Stimulated activated CD8-positive, alpha-beta memory T cell treated with anti-CD3 and anti-CD28 coated beads, Interleukin-12 subunit alpha, Interleukin-12 subunit beta, amount 100 ng/mL, for 1 hour (primary cell): ENCODE measurements around the gene ING2.

ENCODE experiments used
- DNase-seq: peaks from one replicate; pipeline ENCODE4 v3.0.0-alpha.2; 2020; ENCODE audit warnings: low read depth

The ING2 gene

DNA sequence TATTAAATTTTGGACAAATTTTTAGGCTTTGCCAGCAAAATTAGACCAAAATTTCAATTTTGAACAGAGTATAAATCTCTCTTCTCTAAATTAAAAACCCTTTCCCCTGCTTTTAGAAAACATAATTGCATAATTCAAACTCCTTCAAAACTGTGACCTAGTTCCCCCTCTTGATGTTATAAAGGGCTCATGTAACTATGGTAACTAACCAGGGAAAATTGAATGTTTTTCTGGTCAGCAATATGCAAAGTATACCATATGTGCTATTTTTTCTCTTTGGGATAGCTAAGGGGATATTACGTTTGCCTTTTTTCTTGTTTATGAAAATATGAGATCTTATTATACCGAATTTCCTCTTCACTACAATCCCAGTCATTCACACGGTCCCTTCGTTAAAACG lies 5.1 kb upstream of the ING2 start:
- DNase-seq = no peak

DNA sequence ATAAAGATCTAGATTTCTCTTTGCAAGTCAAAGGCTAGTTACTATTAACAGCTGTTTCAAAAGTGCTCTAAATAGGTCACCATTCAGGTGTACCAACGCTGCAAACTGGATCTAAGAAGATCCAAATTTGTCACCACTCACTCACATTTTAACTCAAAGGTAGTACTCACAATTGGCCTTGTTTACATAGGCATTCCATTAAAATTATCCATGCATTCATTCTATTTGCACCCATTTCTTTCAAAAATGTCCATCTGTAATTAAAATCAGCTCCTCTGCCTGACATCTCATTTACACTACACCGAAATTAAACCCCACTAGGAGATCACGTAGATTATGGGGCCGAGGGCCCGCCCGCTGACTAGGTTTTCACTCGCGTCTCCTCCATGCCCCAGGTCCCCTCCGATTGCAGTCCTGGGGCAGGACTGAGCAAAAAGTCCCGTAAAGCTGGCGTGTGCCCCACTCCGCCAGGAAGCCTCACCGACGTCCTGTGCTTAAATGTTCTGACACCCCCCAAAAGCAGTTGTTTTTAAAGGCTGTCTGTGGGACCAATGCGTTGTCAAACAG lies 1.3 kb upstream of the ING2 start:
- no peak for DNase-seq

DNA sequence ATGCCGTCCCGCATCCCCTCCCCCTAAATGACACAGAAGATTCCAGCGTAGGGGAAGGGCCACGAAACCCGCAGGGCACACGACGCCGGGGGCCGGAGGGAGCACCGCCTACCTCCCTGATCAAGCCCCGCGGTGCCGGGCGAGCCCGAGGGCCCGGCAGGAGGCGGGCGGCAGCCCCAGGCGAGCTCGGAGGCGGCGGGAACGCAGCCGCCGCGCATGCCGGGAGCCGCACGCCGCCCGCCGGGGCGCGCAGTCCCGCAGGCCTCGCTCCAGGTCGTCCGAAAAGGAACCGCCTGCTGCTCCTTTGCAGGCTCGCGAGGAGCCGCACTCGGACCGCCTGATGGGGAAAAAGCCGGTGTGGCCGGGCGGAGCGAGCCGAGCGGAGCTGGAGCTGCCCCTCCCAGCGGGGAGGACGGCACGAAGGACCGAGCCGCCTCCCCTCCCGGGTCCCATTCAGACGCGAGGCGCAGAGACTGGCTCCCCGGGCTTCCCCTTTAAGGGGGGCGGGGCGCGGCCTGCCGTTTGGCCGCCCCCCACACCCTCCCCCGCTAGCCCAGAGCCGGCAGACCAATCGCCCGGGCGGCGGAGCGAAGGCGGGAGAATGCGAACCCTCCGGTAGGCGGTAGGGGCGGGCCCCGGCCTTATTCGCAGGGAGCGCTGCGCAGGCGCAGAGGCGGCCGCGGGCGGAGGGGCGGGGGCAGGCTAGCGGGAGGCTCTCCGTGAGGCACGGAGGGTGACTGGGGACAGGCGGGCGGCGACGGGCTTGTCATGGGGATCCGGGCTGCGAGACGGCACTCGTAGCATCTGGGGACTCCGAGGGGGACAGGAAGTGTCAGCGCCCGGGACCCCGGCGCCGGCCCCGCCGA lies 561 bp upstream of the ING2 start:
- peak; percentile 98 for DNase-seq

DNA sequence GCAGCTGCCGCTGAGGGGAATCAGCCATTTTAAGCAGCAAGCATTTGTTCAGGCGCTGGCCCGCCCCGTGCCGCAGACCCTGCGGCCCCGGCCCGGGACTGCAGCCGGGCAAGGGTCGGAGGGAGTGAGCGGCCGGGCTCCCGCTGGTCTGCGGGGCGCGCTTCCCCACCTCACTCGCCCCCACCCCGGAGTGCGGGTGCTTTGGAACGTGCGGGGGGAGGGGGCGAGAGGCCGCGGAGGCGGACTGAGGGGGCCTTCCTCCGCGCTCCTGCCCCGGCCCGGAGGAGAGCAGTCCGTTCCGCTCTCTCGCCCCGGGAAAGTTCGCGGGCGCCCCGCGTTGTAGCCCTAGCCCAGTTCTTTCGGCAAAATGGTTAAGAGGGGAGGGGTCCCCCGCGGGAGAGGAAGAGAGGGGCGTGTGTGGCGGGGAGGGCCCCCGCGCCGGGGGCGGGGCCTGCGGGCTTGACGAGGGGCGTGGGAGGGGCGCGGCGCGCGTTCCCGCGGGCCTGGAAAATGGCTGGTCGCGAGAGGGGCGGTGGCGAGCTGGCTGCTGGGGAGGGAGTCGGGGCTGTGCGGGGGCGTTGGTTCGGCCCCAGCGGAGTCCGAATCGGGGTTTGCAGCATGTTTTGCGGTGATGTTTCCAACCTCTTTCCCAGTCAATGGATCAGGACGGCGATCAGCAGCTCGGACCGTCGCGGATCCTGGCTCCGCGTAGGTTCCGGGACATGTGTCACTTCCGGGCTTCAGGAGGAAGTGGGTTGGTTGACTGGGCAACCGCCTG lies 942 bp downstream of the ING2 start:
- DNase-seq = peak; percentile 81

DNA sequence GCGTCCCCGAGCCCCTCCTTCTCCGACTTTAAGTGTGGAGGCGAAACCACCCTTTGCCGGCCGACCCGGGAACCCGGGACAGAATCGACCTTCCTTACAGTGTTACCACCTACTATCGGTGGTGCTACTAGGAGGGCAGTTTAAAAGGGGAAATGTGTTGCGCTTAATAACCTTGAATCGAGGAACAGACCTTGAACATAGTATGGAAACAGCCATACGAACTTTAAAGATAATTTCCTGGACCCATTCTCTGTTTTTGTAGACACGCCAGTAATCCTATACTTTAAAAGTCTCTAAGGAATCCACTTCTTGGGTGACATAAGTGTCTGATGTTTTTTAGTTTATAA lies 1.5 kb downstream of the ING2 start:
- DNase-seq = no peak

DNA sequence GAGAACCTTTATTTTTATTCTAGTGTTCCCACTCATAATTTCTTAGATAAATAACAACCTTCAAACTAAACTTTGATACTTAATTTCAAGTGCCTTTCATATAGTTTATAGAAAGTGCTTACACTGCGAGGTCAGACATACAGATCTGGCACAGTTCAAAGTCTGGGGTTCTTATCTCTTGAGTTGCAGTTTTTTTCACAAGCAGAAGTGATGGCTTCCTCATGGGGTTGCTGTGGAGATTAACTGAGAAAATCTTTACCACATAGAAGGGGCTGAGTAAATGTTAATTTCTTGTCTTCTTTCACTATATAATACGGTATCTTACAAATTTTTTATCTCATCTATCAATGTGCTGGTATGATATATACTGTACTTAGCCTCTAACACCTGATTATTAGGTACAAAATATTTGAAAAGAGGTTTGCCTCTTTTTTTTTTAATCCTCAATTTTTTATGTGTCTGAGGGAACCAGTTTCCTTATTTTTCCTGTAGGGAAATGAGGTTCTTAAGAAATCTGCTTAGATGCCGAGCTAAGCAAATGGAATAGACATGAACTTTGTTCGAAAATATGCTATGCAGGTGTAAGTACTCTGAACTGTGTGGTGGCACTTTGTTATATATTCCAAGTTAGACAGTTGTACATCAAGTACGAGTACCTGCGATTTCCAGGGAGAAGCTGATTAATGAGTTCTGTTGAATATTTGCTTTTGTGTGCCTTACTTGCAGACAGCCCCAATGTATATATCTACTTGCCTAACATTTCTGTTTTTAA lies 3.3 kb downstream of the ING2 start:
- no peak for DNase-seq

DNA sequence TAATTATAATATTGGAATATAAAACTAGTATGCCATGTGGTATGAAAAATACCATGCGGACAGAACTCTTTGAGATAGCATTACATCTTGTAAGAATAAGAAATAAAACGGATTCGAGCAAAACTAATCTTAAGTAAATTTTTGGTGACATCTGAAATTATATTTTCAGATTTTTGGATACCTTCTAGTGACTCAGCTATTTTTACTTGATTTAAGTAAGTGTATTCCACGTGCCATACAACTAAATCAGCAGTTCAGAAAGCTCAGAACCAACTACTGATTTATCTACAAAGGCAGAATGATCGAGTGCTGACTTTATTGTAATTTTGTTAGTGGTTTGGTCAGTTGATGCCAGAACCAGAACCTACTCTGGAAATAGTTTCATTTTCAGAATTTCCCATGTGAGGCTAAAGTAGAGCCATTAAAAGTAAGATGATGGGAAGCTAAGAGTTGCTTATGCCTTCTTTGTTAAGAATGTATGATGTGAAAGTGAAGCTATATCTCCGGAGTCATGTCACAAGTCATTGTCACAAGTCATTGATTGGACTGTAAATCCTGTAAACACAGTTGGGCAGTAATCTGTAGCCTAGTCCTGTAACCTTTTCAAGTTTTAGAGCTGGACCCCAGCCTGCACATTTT lies 4.0 kb downstream of the ING2 start:
- no peak for DNase-seq

DNA sequence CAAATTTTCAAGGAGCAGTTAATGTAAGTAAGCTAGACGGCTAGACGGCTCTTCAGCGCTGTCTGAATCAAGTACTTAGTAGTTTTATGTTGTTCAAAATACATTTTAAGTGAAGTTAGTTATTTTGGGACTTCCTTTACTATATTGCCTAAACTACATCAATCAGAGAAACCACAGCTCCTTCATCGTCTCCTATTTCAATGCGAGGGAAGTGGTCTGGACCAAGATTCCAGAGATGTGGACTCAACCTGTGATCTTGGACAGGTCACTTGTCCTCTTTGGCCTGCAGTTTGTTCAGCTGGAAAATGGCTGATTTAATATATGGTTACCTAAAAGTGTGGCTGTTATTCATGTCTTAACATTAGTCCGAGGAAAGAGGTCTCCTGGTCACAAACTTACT lies 10.6 kb downstream of the ING2 start:
- DNase-seq = no peak

DNA sequence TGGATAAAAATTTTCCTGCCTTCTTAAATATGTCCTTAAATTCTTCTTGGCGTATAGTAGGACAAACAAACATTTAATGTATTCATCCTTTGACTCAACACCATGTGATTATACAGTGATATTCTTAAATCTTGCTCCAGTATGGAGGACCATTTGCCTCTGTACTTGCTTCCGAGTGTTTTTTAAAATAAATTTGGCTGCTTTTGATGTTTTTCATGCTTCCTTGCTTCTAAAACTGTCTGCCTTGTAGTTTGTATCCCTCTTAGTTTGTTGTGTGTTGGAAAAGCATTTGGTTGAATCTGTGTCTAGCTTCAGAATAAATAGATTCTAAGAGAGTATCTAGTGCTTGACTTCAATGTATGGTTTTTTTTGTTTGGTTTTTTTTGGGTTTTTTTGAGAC lies 12.3 kb downstream of the ING2 start:
- DNase-seq = no peak

DNA sequence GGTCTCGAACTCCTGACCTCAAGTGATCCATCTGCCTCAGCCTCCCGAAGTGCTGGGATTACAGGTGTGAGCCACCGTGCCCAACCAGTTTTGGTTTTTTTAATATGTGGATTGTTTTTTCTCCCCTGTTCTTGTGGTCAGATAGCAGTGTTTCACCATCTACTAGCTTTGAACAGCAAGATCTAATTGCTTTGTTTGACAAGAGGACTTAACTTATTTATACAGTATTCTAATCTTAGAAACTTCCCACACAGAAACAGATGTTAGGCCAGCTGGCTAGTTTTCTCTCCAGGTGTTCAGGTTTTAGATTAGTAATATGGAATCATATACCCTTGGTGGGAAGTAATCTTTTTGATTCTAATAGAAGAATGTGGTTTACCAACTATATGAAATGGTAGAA lies 12.9 kb downstream of the ING2 start:
- DNase-seq = no peak

DNA sequence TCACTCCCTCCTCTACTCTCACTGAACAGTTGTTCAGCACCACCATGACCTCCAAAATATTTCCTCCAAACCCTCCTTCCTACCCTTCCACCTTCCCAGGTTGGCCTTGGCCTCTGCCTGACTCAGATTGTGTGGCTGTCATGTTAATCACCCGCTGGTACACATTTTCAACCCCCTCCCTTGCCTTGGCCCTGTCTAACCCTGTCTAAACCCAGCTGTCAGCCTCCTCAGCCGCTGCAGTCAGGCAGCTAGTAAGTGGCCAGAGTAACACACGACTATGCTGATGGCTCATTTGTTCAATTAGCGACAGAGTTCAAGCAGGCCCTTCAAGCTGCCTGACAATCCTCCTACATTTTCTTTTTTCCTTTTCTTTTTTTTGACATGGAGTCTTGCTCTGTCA lies 18.0 kb downstream of the ING2 start:
- no peak for DNase-seq

DNA sequence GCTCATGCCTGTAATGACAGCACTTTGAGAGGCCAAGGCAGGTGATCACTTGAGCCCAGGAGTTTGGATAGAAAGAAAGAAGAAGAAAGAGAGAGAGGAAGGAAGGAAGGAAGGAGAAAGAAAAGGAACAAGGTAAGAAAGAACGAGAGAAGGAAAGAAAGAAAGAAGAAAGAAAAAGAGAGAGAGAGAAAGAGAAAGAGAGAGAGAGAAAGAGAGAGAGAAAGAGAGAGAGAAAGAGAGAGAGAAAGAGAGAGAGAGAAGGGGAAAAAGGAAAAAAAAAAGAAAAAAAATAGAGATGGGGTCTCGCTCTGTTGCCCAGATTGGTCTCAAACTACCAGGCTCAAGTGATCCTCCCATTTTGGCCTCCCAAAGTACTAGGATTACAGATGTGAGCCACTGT lies 22.5 kb downstream of the ING2 start:
- DNase-seq = no peak

DNA sequence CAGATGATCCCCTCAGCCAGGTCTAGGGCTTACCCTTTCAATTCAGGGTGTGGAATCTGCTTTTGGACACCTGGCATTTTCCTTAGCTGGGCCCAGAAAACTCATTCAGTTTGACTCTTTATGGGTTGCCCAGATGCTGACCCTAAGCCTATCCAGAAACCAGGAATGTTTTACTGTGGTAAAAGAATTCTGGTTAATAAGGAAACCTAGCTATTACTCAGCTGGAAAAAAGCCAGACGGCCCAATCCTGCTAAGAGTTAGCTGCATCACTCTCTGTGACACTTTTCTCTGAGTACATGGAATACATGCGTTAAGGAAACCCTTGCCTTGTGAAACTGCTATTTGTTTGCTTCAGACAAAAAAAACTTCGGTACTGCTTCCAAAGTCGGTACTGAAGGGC lies 28.0 kb downstream of the ING2 start:
- no peak for DNase-seq

DNA sequence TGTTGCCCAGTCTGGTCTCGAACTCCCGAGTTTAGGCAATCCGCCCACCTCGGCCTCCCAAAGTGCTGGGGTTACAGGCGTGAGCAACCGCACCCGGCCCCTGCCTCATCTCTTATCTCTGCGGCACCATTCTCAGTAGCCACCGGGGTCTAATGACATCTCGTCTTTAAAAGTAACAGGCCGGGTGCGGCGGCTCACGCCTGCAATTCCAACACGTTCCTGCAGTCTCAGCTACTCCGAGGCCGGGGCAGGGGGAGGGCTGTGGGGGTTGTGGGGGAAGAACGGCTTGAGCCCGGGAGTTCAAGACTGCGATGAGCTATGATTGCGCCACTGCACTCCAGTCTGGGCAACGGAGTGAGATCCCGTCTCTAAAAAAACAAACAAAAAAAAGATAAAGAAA lies 28.8 kb downstream of the ING2 start:
- DNase-seq = no peak

DNA sequence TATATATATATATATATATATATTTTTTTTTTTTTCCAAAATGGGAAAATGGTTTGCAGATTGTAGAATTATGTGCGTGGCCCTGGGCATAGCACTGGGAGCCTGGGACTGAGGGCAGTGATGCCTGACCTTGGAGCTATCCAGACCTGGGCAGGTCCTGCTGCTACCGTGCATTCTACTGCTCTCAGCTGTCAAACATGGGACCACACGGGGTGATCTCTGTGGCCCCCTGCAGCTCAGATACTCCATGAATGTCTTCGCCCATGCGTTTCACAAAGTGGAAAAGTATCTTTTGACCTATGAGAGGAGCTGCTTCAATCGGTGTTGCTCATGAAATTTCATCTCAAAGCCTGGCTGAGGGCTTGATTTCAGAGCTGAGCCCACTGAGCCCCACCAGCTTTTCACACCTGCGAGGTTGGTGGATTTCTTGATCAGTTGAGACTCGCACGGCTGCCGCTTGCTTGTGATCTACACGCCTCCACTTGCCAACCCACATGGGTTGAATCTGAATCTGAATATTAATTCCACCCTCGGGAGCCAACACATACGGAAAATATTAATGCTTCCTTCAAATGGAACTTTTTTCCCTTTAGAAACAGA lies 35.7 kb downstream of the ING2 start:
- DNase-seq = no peak

DNA sequence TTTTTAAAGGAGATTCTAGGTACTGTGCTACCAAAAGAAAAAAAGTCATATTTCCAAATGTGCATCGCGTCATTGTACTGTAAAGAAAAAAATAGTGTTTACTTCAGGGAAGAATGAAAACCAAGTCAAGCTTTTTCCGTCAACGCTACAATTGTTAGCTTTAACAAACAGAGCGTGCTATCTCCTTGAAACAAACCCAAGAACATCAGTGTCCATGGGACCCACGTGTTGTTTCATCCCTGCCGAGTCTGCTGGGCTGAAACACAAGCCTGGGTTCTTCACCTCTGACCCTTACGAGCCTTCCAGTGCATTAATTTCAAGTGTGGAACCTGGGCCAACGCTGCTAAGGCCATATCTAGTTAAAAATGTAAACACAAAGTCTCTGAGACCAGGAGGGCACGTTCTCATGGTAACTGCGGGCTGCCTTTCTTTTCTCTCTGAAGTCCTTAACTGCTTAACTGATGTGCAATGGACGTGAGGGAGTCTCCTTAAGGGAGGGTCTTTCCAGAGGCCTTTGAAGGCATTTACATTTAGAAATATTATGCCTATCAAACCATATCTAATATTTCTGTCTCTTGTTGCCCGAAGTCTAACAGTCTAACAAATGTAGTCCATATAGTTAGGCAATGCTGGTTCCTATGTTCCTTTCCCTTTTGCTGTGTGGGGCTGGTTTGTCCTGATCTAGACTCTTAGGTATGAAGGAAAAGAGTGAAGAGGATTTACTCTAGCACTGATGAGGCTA lies 36.3 kb downstream of the ING2 start:
- no peak for DNase-seq

DNA sequence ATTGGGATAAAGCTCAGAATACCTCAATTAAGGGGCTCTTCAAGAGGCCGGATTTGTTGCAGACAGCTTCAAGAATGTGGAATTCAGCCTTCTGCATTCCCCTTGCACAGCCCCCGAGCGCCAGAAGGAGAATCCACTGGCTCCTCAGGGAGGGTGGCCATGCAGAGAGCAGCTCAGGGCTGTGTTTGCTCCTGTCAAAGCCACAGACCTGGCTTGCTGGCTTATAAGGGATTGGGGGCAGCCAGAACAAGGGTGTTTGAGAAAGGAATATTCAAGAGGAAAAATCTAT lies 36.8 kb downstream of the ING2 start:
- DNase-seq = no peak

DNA sequence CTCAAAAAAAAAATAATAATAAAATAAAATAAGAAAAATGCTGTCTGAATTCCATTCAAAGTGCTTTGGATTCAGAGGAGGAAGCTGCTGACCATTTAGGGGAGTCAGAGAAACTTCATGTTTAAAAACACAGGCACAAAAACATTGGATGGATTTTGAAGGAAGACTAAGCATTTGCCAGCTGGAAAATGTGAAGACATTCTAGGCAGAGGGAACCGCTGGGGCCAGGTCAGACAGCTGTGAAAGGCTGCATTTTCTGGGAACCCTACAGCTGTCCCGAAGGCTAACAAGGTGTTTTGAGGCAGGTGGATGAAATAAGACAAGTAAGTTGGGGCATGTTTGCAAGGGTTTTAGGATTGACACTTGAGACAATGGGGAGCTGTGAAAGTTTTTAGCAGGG lies 38.6 kb downstream of the ING2 start:
- DNase-seq = no peak

DNA sequence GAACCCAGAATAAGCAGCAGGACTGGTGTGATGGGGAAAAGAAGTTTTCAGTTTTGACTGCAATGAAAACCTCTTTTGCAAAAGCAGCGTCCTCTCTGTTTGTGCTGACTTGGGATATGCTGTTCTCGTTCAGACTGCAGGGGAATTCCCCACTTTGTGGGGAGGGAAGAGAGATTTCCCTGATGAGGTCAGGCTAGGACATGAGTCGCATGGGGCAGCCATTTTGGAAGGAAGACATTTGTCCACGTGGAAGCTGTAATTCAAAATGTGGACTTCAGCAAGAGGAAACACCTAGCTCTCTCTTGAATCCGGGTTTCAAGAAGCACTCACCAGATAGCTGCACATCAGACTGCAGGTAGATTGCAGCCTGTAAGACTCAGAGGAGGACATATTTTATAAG lies 39.3 kb downstream of the ING2 start:
- DNase-seq = no peak

DNA sequence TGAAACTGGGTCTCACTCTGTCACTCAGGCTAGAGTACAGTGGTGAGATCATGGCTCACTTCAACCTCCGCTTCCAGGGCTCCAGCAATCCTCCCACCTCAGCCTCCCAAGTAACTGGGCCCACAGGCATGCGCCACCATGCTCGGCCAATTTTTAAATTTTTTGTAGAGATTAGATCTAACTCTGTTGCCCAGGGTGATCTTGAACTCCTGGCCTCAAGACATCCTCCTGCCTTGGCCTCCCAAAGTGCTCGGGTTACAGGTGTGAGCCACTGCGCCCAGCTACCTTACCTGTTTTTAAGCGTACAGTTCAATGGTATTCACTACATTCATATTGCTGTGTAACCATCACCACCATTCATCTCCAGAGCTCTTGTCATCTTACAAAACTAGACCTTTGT lies 41.5 kb downstream of the ING2 start:
- DNase-seq = no peak

DNA sequence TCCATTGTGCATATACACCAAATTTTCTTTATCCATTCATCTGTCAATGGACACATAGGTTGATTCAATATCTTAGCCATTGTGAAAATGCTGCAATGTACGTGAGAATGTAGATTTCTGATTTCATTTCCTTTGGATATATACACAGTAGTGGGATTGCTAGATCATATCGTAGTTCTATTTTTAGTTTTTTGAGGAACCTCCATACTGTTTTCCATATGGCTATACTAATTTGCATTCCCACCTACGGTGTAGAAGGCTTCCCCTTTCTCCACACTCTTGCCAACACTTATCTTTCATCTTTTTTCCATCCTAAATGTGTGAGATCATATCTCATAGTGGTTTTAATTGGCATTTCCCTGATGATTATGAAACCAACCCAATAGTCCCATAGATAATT lies 43.4 kb downstream of the ING2 start:
- DNase-seq = no peak
